Stomach smooth muscle (tissue), 2 donors: Measurements from ENCODE around the gene DGCR2.
"Not testable (repeated sequence)": the region's sequence is repeated elsewhere in the genome, so short reads cannot be mapped to it uniquely, and the experiment has no call there.

Source experiments
- H3K27ac ChIP-seq: one replicate; pipeline ENCODE4 v1.7.0; 2013; ENCODE audit warnings: mild to moderate bottlenecking, low read length, inconsistent platforms
- H3K27me3 ChIP-seq, 2 donors: one replicate each; pipeline ENCODE4 v1.7.0; 2013; ENCODE audit warnings: low read length in 2 of 2; ENCODE audit not compliant: insufficient read depth in 2 of 2, control insufficient read depth in 1 of 2
- H3K36me3 ChIP-seq, 2 donors: one replicate each; pipeline ENCODE4 v1.7.0; 2013; ENCODE audit warnings: low read length in 2 of 2; ENCODE audit not compliant: control insufficient read depth in 2 of 2, insufficient read depth in 2 of 2
- H3K4me1 ChIP-seq: one replicate; pipeline ENCODE4 v1.7.0; 2013; ENCODE audit warnings: low read length; ENCODE audit not compliant: control insufficient read depth, insufficient read depth
- H3K4me3 ChIP-seq, 2 donors: one replicate each; pipeline ENCODE4 v1.7.0; 2013; ENCODE audit warnings: low read length in 2 of 2
- H3K9ac ChIP-seq, 2 donors: one replicate each; pipeline ENCODE4 v1.7.0; 2013; ENCODE audit warnings: low read length in 2 of 2, mild to moderate bottlenecking in 1 of 2
- H3K9me3 ChIP-seq, 2 donors: one replicate each; pipeline ENCODE4 v1.7.0; 2013; ENCODE audit warnings: low read length in 2 of 2; ENCODE audit not compliant: control insufficient read depth in 2 of 2
- donor health status: healthy.
- donor health status: Pancreatic carcinoma.

The DGCR2 gene, protein sequence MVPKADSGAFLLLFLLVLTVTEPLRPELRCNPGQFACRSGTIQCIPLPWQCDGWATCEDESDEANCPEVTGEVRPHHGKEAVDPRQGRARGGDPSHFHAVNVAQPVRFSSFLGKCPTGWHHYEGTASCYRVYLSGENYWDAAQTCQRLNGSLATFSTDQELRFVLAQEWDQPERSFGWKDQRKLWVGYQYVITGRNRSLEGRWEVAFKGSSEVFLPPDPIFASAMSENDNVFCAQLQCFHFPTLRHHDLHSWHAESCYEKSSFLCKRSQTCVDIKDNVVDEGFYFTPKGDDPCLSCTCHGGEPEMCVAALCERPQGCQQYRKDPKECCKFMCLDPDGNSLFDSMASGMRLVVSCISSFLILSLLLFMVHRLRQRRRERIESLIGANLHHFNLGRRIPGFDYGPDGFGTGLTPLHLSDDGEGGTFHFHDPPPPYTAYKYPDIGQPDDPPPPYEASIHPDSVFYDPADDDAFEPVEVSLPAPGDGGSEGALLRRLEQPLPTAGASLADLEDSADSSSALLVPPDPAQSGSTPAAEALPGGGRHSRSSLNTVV

DNA sequence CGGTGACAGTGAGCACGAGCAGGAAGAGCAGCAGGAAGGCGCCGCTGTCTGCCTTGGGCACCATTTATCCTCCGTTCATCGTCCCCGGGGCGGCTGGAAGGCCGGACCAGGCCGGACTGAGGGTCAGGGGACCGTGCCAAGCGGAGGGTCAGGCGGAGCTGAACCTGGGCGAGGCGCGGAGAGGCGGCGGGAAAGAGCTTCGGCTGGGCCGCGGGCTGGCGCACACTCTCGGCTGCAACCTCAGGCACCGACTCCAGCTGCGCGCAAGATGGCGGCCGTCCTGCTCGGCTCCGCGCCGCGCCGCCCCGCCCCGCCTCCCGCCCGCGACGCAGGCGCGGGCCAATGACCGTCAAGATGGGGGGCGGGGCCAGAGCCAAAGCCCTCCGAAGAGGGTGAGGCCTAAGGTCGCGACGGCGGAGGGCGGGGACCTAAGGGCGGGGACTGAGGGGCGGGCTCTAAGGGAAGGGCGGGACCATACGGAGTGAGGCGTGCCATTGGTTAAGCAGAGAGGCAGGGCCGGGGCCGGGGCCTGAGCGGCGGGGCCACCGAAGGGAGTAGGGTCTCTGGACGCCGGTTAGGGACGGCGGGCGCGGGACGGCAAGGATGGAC, at the start of gene DGCR2:
TSS of gene DGCR2 (minus strand) at position 270 of the 609 bp plus-strand sequence. CDS start at position 64, 206 bp downstream.
- no peaks in the 10 kb centered on the region for H3K27me3 ChIP-seq
- peak within 1 kb of the TSS; percentile 67 to 87 for H3K9ac ChIP-seq
- no peaks in the 10 kb centered on the region for H3K9me3 ChIP-seq
- H3K36me3 ChIP-seq: no peaks in the 10 kb centered on the region
- H3K4me1 ChIP-seq: peaks cover 39% of the 10 kb centered on the region
- H3K27ac ChIP-seq: peak within 1 kb of the TSS; percentile 69
- peak within 1 kb of the TSS; percentile 91 to 96 for H3K4me3 ChIP-seq

DNA sequence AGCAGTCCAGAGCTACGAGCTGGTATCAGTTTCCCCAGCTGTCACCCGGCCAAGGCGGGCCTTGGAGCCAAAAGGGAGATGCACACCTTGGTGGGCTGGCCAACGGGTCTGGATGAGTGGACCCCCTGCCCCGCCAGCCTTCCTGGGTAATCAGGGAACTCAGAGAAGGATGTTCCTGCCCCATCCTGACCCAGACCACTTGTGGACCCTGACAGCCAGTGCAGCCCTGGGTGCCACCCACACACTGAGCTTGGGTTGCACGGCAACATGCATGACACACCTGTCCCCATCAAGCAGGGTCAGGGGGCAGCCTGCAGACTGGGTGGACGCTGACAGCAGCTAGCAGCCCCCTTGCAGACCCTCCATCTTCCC, 47.7 kb upstream of the DGCR2 start:
- Histone ChIP-seq H3K4me3 (peak overlapping the region; percentile 28 to 62), H3K4me1 (peaks cover 51% of the 10 kb centered on the region), H3K9me3 (no peaks in the 10 kb centered on the region), H3K36me3 (no peaks in the 10 kb centered on the region), H3K9ac (peak overlapping the region; percentile 36 to 49), H3K27ac (no peak overlapping the region), H3K27me3 (peaks cover 23 to 25% of the 10 kb centered on the region in 2 donors)

DNA sequence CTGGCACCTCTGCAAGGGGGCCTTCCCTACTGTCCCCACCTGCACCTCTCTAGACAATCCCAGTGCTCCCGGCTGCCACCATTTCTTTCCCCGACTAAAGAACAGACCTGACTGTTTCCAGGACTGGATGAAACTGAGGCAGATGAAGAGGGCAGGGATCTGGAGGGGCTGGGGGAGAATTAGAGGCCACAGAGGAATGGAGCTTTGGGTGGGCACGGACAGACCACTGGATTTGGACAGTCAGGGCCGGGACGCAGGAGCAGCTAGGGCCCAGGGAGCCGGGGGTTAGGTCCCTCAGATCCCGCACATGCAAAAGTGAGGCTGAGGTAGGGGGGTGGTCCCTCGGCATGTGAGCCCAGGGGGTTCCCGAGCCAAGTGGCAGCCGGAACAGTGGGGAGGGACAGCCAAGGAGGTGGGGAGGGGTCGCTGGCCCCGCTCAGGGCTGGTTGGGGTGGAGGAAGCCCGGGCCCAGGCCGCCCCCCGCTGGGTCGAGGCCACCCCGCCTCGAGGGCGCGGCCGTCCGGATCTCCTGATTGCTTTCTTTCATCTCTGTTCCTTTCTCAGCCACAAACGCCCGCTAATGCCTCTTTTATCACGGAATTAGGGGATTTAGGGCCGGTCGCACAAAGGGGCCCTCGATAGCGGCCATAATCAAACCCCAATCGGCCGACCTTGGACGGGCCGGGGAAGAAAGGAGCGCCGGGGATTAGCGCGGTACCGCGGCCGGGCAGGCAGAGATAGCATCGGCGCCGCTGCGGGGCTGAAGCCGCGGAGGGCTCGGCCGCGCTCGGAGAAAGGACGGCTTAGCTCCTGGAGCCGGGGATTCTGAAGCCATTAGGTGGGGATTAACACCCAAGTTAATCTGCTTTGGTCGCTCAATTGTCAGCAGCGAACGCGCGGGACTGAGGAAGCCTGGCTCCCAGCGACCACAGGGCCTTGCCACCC, 47.1 kb upstream of the DGCR2 start:
- Histone ChIP-seq H3K4me3 (peak overlapping the region; percentile 28 to 62), H3K36me3 (no peaks in the 10 kb centered on the region), H3K9ac (peak overlapping the region; percentile 36 to 49), H3K27ac (no peak overlapping the region), H3K27me3 (peaks cover 23 to 28% of the 10 kb centered on the region in 2 donors), H3K4me1 (peaks cover 46% of the 10 kb centered on the region), H3K9me3 (no peaks in the 10 kb centered on the region)

DNA sequence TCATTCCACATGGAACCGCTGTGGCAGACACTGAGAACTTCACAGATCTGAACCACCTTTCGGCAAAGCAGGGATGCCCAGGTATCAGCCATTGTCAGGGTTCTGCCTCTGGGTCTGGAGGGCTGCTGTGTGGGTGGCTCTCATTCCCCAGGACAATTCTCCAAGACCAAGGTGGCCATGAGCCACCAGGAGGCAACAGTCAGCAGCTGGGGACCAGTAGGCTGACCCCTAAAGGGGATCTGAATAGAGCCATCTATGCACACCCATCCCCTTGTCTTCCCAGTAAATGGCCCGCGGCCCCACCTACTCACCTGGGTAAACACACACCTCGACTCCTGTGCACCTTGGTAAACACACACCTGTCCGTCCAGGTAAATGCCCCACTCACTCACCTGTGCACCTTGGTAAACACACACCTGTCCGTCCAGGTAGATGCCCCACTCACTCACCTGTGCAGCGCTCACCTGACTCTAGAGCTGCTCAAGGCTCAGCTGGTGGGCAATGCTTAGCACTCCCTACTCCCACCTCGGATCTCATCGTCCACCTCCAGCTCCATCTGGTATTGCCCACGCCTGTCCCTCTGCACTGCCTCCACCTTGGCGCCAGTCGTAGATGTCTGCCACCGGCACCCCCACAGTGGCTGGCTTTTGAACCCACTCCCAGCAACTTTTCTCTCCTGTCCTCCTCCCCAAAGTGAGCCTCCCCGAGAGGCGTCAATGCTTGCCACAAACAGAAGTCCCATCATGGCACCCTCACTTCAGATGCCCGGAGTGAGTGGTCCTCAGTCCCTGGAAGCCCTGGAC, 46.1 kb upstream of the DGCR2 start:
- Histone ChIP-seq H3K27ac (no peak overlapping the region), H3K36me3 (no peaks in the 10 kb centered on the region), H3K9ac (no peak overlapping the region), H3K9me3 (no peaks in the 10 kb centered on the region), H3K27me3 (peaks cover 25 to 28% of the 10 kb centered on the region in 2 donors), H3K4me1 (peaks cover 39% of the 10 kb centered on the region), H3K4me3 (no peak overlapping the region)

DNA sequence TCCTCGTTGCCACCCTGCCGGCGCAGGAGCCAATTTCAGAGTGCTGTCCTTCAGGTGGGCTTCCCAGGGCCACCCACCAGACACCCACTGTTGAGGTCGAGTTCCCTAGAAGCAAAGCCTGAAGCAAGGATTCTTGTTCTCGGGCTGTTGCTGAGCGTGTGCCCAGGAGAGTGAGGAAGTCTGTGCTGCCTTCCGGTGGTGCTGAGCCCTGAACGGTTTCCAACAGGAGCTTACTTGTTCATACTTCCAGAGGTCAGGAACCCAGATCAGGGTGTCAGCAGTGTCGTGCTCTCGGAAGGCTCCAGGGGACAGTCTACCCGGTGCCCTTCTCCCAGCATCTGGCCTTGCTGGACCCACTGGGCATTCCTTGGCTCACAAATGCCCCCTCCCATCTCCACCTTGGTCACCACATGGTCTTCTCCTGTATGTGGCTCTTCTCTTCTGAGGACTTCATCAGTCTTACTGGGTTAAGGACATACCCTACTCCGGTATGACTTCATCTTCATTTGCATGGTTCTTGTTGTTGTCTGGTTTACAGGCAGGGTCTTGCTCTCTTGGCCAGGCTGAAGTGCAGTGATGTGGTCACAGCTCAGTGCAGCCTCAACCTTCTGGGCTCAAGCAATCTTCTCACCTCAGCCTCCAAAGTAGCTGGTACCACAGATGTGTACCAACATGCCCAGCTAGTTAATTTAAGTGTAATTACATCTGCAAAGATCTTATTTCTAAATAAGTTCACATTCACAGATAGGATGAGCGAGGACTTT, 45.1 kb upstream of the DGCR2 start:
- H3K9ac ChIP-seq: no peak overlapping the region
- no peak overlapping the region for H3K27ac ChIP-seq
- H3K27me3 ChIP-seq: peaks cover 25 to 28% of the 10 kb centered on the region in 2 donors
- no peaks in the 10 kb centered on the region for H3K9me3 ChIP-seq
- peaks cover 29% of the 10 kb centered on the region for H3K4me1 ChIP-seq
- H3K4me3 ChIP-seq: no peak overlapping the region
- no peaks in the 10 kb centered on the region for H3K36me3 ChIP-seq

DNA sequence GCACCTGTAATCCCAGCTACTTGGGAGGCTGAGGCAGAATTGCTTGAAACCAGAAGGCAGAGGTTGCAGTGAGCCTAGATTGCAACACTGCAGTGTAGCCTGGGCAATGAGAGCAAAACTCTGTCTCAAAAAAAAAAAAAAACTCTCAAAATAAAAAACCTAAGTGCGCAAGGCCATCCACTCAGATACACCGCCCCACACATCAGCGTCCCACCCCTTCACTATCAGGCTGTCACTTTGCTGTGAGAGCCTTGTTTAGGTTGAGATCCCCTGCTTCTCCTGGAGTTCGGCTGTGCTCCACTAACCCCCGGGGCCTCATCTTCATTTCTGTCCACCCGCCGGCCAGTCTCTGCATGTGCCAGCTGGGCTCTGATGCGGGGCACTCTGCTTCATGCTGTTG, 44.2 kb upstream of the DGCR2 start:
- H3K4me3 ChIP-seq: no peak overlapping the region
- H3K36me3 ChIP-seq: no peaks in the 10 kb centered on the region
- no peak overlapping the region for H3K9ac ChIP-seq
- H3K9me3 ChIP-seq: no peaks in the 10 kb centered on the region
- H3K27ac ChIP-seq: no peak overlapping the region
- peaks cover 24% of the 10 kb centered on the region for H3K4me1 ChIP-seq
- H3K27me3 ChIP-seq: peaks cover 25 to 28% of the 10 kb centered on the region in 2 donors

DNA sequence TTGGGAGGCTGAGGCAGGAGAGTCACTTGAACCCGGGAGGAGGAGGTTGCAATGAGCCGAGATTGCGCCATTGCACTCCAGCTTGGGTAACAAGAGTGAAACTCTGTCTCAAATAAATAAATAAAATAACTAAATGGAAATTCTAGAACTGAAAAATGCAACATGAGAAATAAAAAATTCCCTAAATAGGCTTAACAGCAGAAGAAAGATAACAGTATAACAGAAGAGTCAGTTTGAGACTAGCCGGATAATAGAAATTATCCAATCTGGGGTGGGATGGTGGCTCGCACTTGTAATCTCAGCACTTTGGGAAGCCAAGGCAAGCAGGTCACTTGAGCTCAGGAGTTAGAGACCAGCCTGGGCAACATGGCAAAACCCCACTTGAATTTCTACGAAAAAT, 42.2 kb upstream of the DGCR2 start:
- Histone ChIP-seq H3K9ac (no peak overlapping the region), H3K4me3 (no peak overlapping the region), H3K36me3 (no peaks in the 10 kb centered on the region), H3K4me1 (peaks cover 7% of the 10 kb centered on the region), H3K27ac (no peak overlapping the region), H3K9me3 (no peaks in the 10 kb centered on the region), H3K27me3 (peaks cover 25 to 28% of the 10 kb centered on the region in 2 donors)

DNA sequence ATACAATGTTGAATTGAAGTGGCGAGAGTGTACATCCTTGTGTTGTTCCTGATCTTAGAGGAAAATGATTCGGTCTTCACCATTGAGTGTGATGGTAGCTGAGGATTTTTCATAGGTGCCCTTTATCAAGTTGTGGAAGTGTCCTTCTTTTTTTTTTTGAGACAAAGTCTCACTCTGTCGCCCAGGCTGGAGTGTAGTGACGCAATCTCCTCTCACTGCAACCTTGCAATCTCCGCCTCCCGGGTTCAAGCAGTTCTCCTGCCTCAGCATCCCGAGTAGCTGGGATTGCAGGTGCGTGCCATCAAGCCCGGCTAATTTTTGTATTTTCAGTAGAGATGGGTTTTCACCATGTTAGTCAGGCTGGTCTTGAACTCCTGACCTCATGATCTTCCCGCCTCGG, 36.4 kb upstream of the DGCR2 start:
- H3K9ac ChIP-seq, H3K4me3 ChIP-seq, H3K9me3 ChIP-seq, H3K4me1 ChIP-seq, H3K36me3 ChIP-seq, H3K27ac ChIP-seq, H3K27me3 ChIP-seq: not testable (repeated sequence)

DNA sequence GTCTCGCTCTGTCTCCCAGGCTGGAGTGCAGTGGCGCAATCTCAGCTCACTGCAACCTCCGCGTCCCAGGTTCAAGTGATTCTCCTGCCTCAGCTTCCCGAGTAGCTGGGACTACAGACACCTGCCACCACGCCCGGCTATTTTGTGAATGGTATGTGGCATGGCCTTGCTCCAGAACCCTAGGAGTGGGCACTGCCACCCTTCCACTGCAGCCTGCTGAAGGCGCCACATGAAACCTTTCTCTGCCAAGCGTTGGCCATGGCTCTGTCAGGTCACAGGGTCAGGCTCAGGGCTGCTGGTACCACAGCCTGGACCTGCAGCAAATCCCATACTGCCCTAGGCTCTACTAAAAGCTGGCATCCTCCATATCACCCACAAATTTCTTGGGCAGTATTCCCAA, 33.9 kb upstream of the DGCR2 start:
- H3K27me3 ChIP-seq: peaks cover 10 to 18% of the 10 kb centered on the region in 2 donors
- not testable (repeated sequence) for H3K36me3 ChIP-seq, H3K4me1 ChIP-seq, H3K4me3 ChIP-seq, H3K9me3 ChIP-seq, H3K9ac ChIP-seq, H3K27ac ChIP-seq
